Renal cortex interstitium (tissue), 11 donors: Measurements from ENCODE around the gene LIPG. TPM values are rescaled to one million over a fixed set of nuclear protein-coding genes. Genes with fewer than 3 reads are reported as not detected.
A peak's percentile ranks its signal among the peaks of the same experiment; 100 is the strongest.

Source experiments
- DNase-seq, 11 donors: peaks; one replicate each; pipeline ENCODE4 v3.0.0-alpha.2; 2013; ENCODE audit warnings: low read depth in 9 of 11, low spot score in 4 of 11; ENCODE audit errors: extremely low read depth in 1 of 11
- polyA plus RNA-seq, 3 donors: library from polyadenylated mRNA; unstranded; fragments of 120-200 nt; gene quantifications; one replicate each; pipeline ENCODE4 v1.2.1, GENCODE V29; 2013; ENCODE audit not compliant: insufficient read length in 3 of 3

LIPG gene
- polyA plus RNA-seq, 3 donors, result 43.0 to 63.7 (median 44.1) TPM

GRCh38 chr18:49591271-49591670 lies 29.4 kb downstream of the LIPG start:
- no peak for DNase-seq

DNA sequence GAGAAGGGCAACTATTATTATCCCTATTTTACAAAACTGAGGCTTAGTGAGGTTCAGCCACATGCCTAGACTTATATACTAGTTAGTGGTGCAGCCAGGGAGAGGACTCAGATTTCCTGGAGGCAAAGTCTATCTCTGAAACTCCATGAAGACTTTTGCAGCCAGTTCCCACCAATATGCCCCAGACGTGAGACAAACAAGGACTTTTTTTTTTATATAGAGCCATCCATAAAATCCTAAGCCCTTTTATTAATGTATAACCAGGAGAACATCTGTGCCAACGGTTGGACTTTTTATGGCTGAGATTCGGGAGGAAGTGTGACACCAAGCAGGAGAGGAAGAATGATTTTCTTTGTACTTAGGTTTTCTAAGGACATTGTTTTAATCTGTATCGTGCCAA lies 29.9 kb downstream of the LIPG start:
- no peak for DNase-seq

DNA sequence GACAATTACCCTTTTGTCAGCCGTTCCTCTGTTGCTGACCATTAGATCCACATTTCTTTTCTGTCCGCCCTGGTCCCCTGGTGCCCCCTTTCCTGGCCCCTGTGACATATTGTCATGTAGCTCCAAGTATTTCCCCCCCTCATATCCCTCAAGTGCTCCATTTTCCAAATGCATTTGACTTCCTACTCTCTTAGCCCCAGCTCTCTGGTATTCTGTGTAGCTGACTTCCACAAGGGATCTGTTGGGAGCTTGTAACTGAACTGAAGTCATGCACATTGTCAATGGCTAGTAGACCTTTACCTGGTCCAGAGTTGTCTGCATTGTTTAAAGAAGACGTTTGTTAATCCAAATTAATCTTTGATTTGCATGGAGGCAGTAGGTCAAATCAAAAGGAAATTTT lies 34.8 kb downstream of the LIPG start:
- DNase-seq, result no peak

DNA sequence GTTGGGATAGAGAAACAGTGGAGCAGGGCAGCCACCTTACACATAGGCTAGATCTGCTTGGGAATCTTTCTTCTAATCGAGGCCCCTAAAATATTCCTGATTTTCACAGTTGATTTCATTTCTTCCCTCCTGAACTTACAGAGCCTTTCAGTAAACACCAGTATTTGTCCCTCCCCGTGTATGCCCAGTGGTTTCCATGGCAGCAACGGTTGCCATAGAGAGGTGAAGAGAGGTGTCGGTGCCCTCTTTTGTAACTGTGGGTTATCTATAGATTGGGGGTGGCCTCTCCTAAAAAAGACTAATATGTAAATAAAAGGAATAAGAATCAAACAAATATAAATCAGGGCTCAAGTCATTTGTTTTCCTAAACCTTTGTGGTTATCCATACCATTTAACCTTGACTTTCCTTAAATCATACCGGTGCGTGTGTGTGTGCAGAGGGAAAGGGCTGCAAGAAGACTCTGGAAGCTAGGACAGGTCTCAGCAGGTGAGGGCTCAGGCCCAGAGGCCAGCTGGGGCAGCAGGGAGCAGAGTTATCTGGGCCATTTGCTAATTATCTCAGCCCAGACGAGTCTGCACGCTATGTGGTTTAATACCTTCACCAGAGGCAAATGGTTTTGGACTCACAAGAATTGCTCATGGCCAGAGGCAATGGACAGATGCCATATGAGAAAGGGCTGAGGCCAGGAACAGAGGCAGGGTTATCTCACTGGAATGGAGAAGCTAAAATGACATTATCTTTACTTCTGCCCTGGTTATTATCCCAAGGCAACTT lies 35.5 kb downstream of the LIPG start:
- DNase-seq, result no peak

DNA sequence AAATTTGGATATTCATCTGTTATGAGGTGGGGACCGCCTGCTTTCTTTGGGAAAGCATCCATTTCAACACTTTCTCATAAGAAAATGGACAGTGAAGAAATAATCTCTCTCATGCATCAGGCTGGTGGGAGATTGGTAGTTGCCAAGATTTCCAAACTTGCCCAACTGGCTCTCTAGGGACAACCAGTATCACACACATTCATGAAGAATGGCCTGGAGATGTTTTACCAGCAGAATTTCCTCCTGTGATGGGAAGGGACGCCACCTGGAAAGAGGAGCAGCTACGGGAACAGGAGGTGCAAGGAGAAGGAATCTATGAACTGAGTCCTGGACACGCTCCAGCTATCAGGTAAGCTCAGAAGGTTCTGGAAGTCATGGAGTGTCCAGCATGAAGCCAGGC lies 39.4 kb downstream of the LIPG start:
- DNase-seq, result no peak

DNA sequence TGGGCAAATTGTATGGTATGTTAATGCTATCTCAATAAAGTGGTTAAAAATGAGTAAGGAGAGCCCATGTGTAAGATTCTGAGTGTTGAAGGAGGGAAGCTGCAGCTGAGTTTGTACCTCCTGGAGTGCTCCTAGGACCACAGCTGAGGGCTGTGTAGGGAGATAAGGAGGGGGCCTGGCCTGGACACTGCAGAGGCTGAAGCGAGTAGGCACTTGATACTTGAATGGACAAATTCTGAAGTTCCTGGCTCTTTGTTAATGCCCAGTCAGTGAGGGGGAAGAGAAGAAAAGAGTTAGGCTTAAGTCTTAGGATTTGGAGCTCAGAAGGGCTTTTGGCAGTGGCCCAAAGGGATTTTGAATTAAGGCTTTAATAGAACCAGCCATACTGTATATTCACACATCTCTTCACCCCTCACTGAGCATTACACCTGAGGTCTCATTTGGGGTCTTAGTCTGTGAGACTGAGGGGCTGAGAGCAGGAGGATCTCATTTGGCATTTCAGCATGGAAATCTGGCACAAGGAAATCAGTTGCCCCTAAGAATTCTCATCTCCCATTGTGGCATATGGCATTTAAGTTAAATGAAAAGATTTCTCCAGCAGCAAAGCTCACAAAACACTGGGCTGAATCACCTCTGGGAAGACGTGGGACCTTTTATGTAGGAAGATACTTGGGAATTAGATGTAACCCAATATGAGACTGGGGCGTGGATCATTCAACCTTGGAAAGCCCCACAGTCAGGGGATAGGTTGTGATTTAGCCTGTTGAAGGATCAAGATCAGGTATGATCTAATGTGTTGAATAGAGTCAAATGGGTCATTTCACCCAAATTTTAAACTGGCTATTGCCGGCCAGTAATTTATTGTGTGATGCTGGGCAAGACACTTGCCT lies 46.8 kb downstream of the LIPG start:
- DNase-seq, result no peak

- no peak for DNase-seq
These were observed 47.6 kb downstream of the LIPG start for GRCh38 chr18:49609256-49610021.

DNA sequence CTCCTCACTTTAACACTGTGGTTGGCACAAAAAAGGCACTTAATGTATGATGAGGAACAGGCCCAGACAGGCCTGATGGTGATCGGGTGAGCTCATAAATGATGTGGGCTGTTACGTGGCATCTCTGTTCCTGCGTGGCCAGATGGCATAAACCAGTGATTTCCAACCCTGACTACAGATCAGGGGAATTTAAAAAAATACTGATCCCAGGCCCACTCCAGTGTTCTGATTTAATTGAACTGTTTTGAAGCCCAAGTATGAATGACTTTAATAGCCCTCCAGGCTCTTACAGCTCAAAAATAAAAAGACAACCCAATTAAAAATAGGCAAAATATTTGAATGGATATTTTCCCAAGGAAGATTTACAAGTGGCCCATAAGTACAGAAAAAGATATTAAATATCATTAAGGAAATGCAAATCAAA lies 48.2 kb downstream of the LIPG start:
- DNase-seq, result no peak

- no peak for DNase-seq
These were observed 49.5 kb downstream of the LIPG start for GRCh38 chr18:49611316-49611715.

DNA sequence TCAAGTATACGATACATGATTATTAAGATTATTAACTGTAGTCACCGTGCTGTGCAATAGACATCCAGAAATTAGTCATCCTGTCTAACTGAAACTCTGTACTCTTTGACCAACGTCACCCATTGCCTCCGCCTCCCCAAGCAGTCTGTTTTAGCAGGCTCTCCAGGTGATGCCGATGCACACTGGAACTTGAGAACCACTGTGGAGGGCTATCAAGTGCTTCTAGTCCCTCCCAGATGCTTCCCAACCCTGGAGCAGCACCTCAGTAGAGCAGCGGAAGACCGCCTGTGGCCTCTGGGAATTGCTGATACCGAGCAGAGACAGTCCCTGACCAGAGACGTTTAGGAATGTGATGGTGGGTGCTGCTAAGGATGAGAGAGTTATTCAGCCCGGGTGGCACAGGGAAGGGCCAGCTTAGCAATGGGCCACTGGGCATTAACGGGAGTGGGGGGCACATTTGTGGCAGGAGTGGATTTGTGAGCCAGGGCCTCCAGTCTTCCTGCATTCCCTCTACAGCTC lies 50.7 kb downstream of the LIPG start:
- DNase-seq, result no peak

- DNase-seq, result peak in 5 of 11 donors; percentile 50 to 81 (median 74)
These were observed 51.3 kb downstream of the LIPG start for GRCh38 chr18:49613141-49613640.

GRCh38 chr18:49613641-49614151 lies 51.8 kb downstream of the LIPG start:
- peak in 2 of 11 donors; percentile 14 to 55 for DNase-seq

DNA sequence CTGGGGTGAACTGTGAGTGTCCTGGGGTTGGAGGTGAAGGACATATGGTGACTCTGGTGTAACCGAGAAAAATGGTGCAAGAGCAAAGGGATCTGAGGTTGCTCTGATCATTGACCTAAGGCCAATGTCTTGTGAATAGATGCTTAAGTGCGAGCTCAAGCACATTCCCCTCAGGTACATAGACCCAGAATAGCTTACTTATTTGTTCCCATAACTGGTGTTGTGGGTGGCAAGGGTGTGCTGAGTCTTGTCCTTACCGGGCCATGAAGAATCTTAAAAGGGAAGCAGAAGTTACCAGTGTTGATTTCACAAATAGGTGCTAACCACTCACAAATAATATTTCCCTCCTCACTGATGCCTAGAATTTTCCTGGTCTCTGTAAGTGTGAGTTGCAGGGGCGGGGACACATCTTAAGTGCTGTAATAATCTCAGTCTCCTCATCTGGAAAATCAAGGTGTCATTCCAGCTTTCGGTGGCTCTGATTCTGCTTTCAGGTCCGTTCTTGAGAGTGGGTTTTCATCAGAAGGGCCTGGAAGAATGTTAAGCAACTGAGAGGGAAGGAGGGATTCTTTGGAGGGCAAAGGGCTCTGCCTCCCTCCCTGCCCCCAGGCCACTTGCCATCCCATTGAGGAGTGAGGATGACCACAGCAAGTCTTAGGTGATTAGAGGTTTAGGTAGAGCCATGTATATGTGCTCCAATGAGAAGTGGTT lies 54.9 kb downstream of the LIPG start:
- DNase-seq, result no peak

DNA sequence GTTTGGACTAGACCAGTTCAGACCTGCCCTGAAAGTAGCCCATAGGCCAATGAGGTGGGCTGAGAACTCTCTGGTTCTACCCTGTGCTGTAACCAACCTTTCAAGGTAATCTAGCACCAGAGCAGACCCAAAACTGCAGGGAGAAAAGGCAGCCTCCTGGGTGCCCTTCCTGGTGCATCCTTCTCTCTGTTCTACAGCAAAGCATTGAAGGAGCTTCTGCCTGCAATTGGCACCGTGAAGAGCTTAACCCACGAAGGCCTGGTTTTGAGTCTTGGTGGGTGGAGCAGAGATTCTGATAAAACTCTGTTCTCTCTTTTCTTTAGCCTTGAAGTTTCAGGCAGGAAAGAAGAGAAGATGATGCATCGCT lies 55.5 kb downstream of the LIPG start:
- DNase-seq, result no peak

- DNase-seq, result no peak
These were observed 56.0 kb downstream of the LIPG start for GRCh38 chr18:49617865-49618264.

DNA sequence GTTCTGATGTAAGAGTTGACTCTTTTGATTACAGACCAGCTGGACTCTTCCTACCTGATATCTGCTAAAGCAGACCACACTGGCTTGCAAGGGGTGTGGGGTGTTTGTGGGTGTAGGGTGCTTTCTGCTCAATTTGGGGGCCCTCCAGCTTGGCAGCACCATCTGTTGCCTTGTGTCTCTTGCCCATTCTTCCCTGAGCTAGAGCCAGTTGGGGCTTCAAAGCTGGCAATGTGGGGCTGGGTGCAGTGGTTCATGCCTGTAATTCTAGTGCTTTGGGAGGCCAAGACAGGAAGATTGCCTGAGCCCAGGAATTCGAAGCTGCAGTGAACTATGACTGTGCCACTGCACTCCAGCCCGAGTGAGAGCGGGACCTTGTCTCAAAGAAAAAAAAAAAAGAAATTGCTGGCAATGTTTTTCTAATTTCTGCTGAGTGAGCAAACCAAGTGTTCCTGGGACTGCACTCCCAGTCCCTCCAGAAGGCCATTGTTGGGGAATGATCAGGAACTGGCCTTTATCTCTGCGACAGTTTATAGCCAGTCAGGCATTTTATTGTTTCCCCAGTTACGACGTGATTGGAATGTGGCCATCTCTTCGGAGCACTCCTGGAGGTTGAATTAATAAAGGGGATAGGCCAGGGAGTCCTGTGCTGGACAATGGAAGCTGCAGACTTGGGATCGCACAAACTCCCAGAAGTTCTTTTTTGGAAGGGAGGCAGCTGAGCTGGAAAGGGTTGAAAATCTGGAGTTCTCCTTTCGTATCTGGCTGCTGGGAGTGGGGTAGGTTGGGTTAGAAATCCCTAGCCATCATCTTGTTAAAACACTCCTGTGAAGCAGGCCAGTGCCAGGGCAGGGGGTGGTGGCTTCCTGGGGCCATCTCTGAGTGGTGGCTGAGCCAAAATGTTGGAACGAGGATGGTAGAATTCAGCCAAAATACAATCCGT lies 57.2 kb downstream of the LIPG start:
- peak in 2 of 11 donors; percentile 16 to 50 for DNase-seq

GRCh38 chr18:49619801-49620200 lies 57.9 kb downstream of the LIPG start:
- DNase-seq, result no peak
